Neural cell (in vitro differentiated cells): ENCODE results near the gene SIGLEC10. TPM values are rescaled to one million over a fixed set of nuclear protein-coding genes. Genes with fewer than 3 reads are reported as not detected.

ENCODE experiments used
- H2AFZ ChIP-seq: fragments of 200-600, 300-800 bp; sonication (generic), shearing (Covaris generic); 2 replicates; pipeline ENCODE4 v1.6.0; 2014; ENCODE audit warnings: low read depth, mild to moderate bottlenecking, antibody characterized with exemption, low read length, moderate library complexity
- H3F3A ChIP-seq: fragments of 200-600 bp; shearing (Covaris generic); 2 replicates; pipeline ENCODE4 v1.6.1; 2016; ENCODE audit warnings: mild to moderate bottlenecking, moderate library complexity, mixed read lengths, antibody characterized with exemption, low read length; ENCODE audit not compliant: insufficient read depth, poor library complexity, severe bottlenecking
- H3K27ac ChIP-seq: fragments of 200-600, 300-800 bp; sonication (generic), shearing (Covaris generic); 2 replicates; pipeline ENCODE4 v1.5.1; 2014; ENCODE audit warnings: mild to moderate bottlenecking, low read length, moderate library complexity
- H3K27me3 ChIP-seq: fragments of 300-800, 200-600 bp; sonication (generic), shearing (Covaris generic); 2 replicates; pipeline ENCODE4 v1.6.0; 2014; ENCODE audit warnings: mild to moderate bottlenecking, low read depth, low read length, moderate library complexity; ENCODE audit not compliant: insufficient read depth
- H3K36me3 ChIP-seq: fragments of 300-800, 200-600 bp; sonication (generic), shearing (Covaris generic); 2 replicates; pipeline ENCODE4 v1.5.1; 2014; ENCODE audit warnings: mild to moderate bottlenecking, antibody characterized with exemption, low read length, moderate library complexity; ENCODE audit not compliant: insufficient read depth
- H3K4me2 ChIP-seq: fragments of 300-800, 200-600 bp; sonication (generic), shearing (Covaris generic); 2 replicates; pipeline ENCODE4 v1.6.0; 2014; ENCODE audit warnings: mild to moderate bottlenecking, low read length
- H3K4me3 ChIP-seq: fragments of 300-800, 200-600 bp; sonication (generic), shearing (Covaris generic); 2 replicates; pipeline ENCODE4 v1.5.1; 2014; ENCODE audit warnings: mild to moderate bottlenecking, low read length, moderate library complexity
- H3K79me2 ChIP-seq: fragments of 200-600 bp; shearing (Covaris generic); replicated peaks from 2 replicates; pipeline ENCODE4 v1.6.0; 2014; ENCODE audit warnings: mild to moderate bottlenecking, low read length, moderate library complexity; ENCODE audit not compliant: insufficient read depth
- H3K9ac ChIP-seq: fragments of 300-800, 200-600 bp; sonication (generic), shearing (Covaris generic); 2 replicates; pipeline ENCODE4 v1.6.1; 2016; ENCODE audit warnings: mild to moderate bottlenecking, low read length, mixed read lengths
- H3K9me2 ChIP-seq: fragments of 200-600 bp; shearing (Covaris generic); 2 replicates; pipeline ENCODE4 v1.6.1; 2016; ENCODE audit warnings: mild to moderate bottlenecking, low read length, mixed read lengths; ENCODE audit not compliant: insufficient read depth
- H3K9me3 ChIP-seq: fragments of 200-600, 300-800 bp; sonication (generic), shearing (Covaris generic); 2 replicates; pipeline ENCODE4 v1.6.1; 2016; ENCODE audit warnings: mild to moderate bottlenecking, mixed run types, low read length, moderate library complexity, mixed read lengths
- H4K20me1 ChIP-seq: fragments of 200-600 bp; shearing (Covaris generic); 2 replicates; pipeline ENCODE4 v1.6.1; 2016; ENCODE audit warnings: mild to moderate bottlenecking, mixed run types; ENCODE audit not compliant: insufficient read depth
- EP300 ChIP-seq: fragments of 450-650 bp; conservative IDR thresholded peaks from 2 replicates; pipeline ENCODE4 v1.6.1; 2014; ENCODE audit warnings: antibody characterized with exemption, mild to moderate bottlenecking, moderate library complexity; ENCODE audit not compliant: poor library complexity, severe bottlenecking
- EZH2 ChIP-seq: fragments of 200-600, 300-800 bp; shearing (Covaris generic), sonication (generic); IDR thresholded peaks from 2 replicates; pipeline ENCODE4 v1.6.1; 2014; ENCODE audit warnings: antibody characterized with exemption, low read length, borderline replicate concordance, mild to moderate bottlenecking; ENCODE audit not compliant: insufficient read depth, poor library complexity, severe bottlenecking
- MXI1 ChIP-seq: fragments of 450-650 bp; conservative IDR thresholded peaks from 2 replicates; pipeline ENCODE4 v1.6.1; 2014; ENCODE audit warnings: antibody characterized with exemption, mild to moderate bottlenecking; ENCODE audit not compliant: poor library complexity, severe bottlenecking
- POLR2AphosphoS5 ChIP-seq: IDR thresholded peaks from 2 replicates; pipeline ENCODE4 v1.6.1; 2012
- RAD21 ChIP-seq: fragments of 450-650 bp; conservative IDR thresholded peaks from 2 replicates; pipeline ENCODE4 v1.6.1; 2014; ENCODE audit warnings: antibody characterized with exemption, mild to moderate bottlenecking, moderate library complexity
- SMC3 ChIP-seq: fragments of 450-650 bp; conservative IDR thresholded peaks from 2 replicates; pipeline ENCODE4 v1.6.1; 2014; ENCODE audit warnings: antibody characterized with exemption, mild to moderate bottlenecking, moderate library complexity; ENCODE audit not compliant: poor library complexity
- TAF1 ChIP-seq: IDR thresholded peaks from 2 replicates; pipeline ENCODE4 v1.6.1; 2012; ENCODE audit warnings: low read depth
- polyA plus RNA-seq: library from polyadenylated mRNA; depleted of rRNA; stranded (reverse); fragments of >200 nt; gene quantifications from 2 replicates; pipeline ENCODE4 v1.2.3, GENCODE V29; 2014
- TF ChIP-seq, protein P1 (sequence below): IDR thresholded peaks from 2 replicates; pipeline ENCODE4 v1.6.1; 2012; ENCODE audit warnings: borderline replicate concordance
- TF ChIP-seq, protein P2 (sequence below): fragments of 450-650 bp; IDR thresholded peaks from 2 replicates; pipeline ENCODE4 v1.5.1; 2014; ENCODE audit warnings: antibody characterized with exemption, mild to moderate bottlenecking, moderate library complexity; ENCODE audit not compliant: poor library complexity, severe bottlenecking

The SIGLEC10 gene
- polyA plus RNA-seq, 1 donor from 2014 or later, result not detected

DNA sequence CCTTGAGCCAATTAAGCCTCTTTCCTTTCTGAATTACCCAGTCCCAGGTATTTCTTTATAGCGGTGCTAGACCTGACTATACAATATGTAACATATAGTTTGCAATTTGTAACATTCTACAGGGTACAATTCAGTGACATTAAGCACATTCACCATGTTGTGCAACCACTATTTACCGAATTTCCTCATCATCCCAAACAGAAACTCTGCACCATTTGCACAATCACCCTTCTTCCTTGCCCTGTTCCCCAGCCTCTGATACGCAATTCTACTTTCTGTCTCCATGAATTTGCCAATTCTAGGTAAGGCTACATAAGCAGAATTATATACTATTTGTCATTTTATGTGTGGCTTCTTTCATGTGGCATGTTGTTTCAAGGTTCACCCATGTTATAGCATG is 13.7 kb upstream of the SIGLEC10 start:
- TF ChIP-seq TAF1 (no peak), SMC3 (no peak), RAD21 (no peak), EZH2 (no peak), MXI1 (no peak), POLR2AphosphoS5 (no peak), EP300 (no peak)
- TF ChIP-seq, protein P1, sequence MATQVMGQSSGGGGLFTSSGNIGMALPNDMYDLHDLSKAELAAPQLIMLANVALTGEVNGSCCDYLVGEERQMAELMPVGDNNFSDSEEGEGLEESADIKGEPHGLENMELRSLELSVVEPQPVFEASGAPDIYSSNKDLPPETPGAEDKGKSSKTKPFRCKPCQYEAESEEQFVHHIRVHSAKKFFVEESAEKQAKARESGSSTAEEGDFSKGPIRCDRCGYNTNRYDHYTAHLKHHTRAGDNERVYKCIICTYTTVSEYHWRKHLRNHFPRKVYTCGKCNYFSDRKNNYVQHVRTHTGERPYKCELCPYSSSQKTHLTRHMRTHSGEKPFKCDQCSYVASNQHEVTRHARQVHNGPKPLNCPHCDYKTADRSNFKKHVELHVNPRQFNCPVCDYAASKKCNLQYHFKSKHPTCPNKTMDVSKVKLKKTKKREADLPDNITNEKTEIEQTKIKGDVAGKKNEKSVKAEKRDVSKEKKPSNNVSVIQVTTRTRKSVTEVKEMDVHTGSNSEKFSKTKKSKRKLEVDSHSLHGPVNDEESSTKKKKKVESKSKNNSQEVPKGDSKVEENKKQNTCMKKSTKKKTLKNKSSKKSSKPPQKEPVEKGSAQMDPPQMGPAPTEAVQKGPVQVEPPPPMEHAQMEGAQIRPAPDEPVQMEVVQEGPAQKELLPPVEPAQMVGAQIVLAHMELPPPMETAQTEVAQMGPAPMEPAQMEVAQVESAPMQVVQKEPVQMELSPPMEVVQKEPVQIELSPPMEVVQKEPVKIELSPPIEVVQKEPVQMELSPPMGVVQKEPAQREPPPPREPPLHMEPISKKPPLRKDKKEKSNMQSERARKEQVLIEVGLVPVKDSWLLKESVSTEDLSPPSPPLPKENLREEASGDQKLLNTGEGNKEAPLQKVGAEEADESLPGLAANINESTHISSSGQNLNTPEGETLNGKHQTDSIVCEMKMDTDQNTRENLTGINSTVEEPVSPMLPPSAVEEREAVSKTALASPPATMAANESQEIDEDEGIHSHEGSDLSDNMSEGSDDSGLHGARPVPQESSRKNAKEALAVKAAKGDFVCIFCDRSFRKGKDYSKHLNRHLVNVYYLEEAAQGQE, result no peak
- TF ChIP-seq, protein P2, sequence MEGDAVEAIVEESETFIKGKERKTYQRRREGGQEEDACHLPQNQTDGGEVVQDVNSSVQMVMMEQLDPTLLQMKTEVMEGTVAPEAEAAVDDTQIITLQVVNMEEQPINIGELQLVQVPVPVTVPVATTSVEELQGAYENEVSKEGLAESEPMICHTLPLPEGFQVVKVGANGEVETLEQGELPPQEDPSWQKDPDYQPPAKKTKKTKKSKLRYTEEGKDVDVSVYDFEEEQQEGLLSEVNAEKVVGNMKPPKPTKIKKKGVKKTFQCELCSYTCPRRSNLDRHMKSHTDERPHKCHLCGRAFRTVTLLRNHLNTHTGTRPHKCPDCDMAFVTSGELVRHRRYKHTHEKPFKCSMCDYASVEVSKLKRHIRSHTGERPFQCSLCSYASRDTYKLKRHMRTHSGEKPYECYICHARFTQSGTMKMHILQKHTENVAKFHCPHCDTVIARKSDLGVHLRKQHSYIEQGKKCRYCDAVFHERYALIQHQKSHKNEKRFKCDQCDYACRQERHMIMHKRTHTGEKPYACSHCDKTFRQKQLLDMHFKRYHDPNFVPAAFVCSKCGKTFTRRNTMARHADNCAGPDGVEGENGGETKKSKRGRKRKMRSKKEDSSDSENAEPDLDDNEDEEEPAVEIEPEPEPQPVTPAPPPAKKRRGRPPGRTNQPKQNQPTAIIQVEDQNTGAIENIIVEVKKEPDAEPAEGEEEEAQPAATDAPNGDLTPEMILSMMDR, result no peak
- Histone ChIP-seq H3K9ac (no peak overlapping the region), H4K20me1 (no peaks in the 10 kb centered on the region)

DNA sequence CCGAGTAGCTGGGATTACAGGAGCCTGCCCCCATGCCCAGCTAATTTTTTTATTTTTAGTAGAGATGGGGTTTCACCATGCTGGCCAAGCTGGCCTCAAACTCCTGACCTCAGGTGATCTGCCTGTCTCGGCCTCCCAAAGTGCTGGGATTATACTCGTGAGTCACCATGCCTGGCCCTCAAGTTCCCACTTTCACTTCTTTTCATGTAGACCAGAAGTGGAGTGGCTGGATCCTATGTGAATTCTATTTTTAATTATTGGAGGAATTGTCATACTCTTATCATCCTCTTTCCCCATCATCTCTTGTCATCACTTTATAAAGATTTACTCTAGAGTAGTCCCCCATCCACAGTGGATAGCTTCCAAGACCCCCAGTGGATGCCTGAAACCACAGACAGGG is 12.8 kb upstream of the SIGLEC10 start:
- Histone ChIP-seq H3K27me3 (no peaks in the 10 kb centered on the region), H3K9me2 (no peaks in the 10 kb centered on the region), H3K36me3 (no peaks in the 10 kb centered on the region), H4K20me1 (no peaks in the 10 kb centered on the region), H3K4me3 (no peak overlapping the region), H3F3A (no peaks in the 10 kb centered on the region), H3K9me3 (no peaks in the 10 kb centered on the region), H3K27ac (no peak overlapping the region), H3K9ac (no peak overlapping the region), H3K4me2 (no peak overlapping the region), H3K79me2 (no peaks in the 10 kb centered on the region), H2AFZ (no peak overlapping the region)
- TF ChIP-seq MXI1 (no peak), POLR2AphosphoS5 (no peak), RAD21 (no peak), TAF1 (no peak), EZH2 (no peak), SMC3 (no peak), EP300 (no peak)
- TF ChIP-seq, protein P1, result no peak
- TF ChIP-seq, protein P2, result no peak

More for the DNA sequence above, 13.7 kb upstream of the SIGLEC10 start:
- Histone ChIP-seq H3K27me3 (no peaks in the 10 kb centered on the region), H3K9me3 (no peaks in the 10 kb centered on the region), H3K4me2 (no peak overlapping the region), H3K79me2 (no peaks in the 10 kb centered on the region), H3F3A (no peaks in the 10 kb centered on the region), H3K27ac (no peak overlapping the region), H2AFZ (no peak overlapping the region), H3K36me3 (no peaks in the 10 kb centered on the region), H3K9me2 (no peaks in the 10 kb centered on the region), H3K4me3 (no peak overlapping the region)
